SK-N-MC (cell line): ENCODE data around the gene LY6G5C.

Experiments used
- EZH2 ChIP-seq: fragments of 200-600 bp; sonication (generic); IDR thresholded peaks from one replicate; pipeline ENCODE4 v1.6.1; 2017; ENCODE audit warnings: antibody characterized with exemption
- POLR2AphosphoS5 ChIP-seq: IDR thresholded peaks from 2 replicates; pipeline ENCODE4 v1.6.1; 2012; ENCODE audit warnings: mild to moderate bottlenecking, low read depth, low read length, borderline replicate concordance

DNA sequence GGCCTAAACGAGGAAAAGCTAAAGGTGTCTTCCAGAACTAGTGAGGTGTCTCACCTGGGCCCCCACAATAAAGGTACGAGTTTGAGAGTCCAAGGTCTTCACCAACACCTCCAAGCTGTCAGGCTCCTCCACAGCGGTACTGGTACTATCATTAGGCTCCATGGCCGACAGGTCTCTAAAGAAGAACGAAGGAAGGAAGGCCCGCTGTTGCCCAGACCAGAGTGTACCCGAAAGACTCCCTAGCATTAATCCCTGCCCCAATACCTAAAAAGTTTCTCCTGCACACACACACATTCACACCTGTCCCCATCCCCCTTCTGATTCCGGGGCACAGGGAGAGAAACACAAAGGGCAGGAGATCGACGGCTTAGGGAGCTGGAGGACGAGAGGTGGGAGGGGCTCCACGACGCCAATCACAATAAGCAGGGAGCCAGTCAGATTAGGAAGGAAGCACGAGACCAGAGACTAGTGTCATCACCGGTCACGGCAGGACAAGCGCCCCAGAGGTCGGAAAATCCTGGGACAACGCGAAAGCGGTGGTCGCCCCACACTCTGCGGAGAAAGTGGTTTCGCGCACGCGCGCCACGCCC, 29.2 kb downstream of the LY6G5C start:
- TF ChIP-seq EZH2 (no peak), POLR2AphosphoS5 (no peak)
